NB4 (cell line): ENCODE measurements around the gene TLL2.

Source experiments
- DNase-seq: peaks from one replicate; pipeline ENCODE4 v3.0.0; 2010; ENCODE audit warnings: low read depth
- H3K4me3 ChIP-seq: one replicate; pipeline ENCODE4 v1.5.1; 2011; ENCODE audit warnings: mild to moderate bottlenecking, low read depth, low read length, moderate library complexity
- MYC ChIP-seq: IDR thresholded peaks from 2 replicates; pipeline ENCODE4 v1.6.1; 2011; ENCODE audit warnings: low read depth, low read length
- POLR2A ChIP-seq: IDR thresholded peaks from 2 replicates; pipeline ENCODE4 v1.6.1; 2011; ENCODE audit warnings: mild to moderate bottlenecking; ENCODE audit not compliant: insufficient read length; ENCODE audit errors: extremely low read depth
- TF ChIP-seq, protein P1 (sequence below): IDR thresholded peaks from 2 replicates; pipeline ENCODE4 v1.6.1; 2011; ENCODE audit warnings: low read depth, low read length
- TF ChIP-seq, protein P2 (sequence below): IDR thresholded peaks from one replicate; pipeline ENCODE4 v1.5.1; 2012; ENCODE audit warnings: low read depth, low read length

TLL2 gene

DNA sequence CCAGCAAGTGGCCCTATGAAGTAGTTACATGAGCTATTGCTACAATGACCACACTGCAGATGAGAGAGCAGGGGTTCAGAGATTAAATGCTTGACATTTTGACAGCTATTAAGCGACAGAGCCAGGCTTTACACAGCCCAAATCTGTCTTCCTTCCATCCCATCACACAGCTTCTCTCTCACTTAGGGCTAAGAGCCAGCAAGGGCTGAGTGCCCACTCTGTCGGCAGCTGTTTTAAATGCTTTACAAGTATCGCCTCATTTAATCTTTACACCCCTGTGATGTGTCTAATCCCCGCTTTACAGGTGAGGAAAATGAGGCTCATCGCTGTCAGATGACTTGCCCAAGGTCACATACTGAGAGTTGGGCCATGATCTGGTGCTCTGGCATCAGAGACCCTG, 139.7 kb downstream of the TLL2 start:
- TF ChIP-seq MYC (no peak), POLR2A (no peak)
- TF ChIP-seq, protein P1, sequence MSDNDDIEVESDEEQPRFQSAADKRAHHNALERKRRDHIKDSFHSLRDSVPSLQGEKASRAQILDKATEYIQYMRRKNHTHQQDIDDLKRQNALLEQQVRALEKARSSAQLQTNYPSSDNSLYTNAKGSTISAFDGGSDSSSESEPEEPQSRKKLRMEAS = no peak
- TF ChIP-seq, protein P2, sequence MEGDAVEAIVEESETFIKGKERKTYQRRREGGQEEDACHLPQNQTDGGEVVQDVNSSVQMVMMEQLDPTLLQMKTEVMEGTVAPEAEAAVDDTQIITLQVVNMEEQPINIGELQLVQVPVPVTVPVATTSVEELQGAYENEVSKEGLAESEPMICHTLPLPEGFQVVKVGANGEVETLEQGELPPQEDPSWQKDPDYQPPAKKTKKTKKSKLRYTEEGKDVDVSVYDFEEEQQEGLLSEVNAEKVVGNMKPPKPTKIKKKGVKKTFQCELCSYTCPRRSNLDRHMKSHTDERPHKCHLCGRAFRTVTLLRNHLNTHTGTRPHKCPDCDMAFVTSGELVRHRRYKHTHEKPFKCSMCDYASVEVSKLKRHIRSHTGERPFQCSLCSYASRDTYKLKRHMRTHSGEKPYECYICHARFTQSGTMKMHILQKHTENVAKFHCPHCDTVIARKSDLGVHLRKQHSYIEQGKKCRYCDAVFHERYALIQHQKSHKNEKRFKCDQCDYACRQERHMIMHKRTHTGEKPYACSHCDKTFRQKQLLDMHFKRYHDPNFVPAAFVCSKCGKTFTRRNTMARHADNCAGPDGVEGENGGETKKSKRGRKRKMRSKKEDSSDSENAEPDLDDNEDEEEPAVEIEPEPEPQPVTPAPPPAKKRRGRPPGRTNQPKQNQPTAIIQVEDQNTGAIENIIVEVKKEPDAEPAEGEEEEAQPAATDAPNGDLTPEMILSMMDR = no peak
- DNase-seq = no peak
- no peak overlapping the region for H3K4me3 ChIP-seq

DNA sequence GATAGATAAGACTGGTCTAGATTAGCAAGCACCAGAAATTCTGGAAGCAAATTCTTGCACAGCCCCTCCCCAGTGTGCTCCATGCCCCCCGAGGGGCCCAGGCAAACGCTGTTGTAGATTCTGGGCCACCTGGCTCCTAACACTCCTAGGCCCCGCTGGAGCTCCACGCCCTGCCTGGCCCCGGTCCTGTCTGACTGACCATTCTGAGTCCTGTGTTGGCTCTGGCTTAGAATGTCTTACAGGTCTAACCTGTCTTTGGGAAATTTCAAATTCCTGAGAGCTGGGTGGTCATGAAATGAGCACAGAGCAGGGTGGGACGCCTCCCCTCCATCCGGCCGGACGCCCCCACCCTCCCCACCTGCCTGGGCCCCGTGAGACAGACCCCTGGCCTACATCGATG, 142.4 kb downstream of the TLL2 start:
- H3K4me3 ChIP-seq = no peak overlapping the region
- TF ChIP-seq MYC = no peak
- TF ChIP-seq POLR2A = no peak
- TF ChIP-seq, protein P1 = no peak
- TF ChIP-seq, protein P2 = no peak
- no peak for DNase-seq

DNA sequence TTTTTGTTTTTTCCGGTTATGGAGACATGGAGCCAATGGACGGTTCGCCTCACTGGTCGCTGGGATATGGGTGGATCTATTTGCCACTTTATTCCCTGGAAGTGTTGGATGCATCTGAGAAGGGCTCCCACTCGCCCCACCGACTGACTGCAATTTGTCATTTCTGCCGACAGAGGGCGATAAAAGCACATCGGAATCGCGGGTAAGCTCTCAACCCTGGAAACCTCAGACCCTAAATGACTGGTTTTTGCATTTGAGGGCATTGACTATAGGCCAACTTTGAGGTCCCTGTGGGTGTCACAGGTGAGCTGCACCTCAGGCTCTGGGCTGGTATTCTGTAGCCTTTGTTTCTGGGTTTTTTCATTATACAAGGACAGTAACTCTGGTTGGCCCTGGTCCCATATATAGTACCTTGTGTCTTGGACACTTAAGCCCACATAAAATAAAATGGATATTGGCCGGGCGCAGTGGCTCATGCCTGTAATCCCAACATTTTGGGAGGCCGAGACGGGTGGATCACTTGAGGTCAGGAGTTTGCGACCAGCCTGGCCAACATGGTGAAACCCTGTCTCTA, 143.1 kb downstream of the TLL2 start:
- TF ChIP-seq, protein P2 = peak; percentile 92
- no peak for TF ChIP-seq POLR2A
- DNase-seq = peak; percentile 69
- no peak overlapping the region for H3K4me3 ChIP-seq

DNA sequence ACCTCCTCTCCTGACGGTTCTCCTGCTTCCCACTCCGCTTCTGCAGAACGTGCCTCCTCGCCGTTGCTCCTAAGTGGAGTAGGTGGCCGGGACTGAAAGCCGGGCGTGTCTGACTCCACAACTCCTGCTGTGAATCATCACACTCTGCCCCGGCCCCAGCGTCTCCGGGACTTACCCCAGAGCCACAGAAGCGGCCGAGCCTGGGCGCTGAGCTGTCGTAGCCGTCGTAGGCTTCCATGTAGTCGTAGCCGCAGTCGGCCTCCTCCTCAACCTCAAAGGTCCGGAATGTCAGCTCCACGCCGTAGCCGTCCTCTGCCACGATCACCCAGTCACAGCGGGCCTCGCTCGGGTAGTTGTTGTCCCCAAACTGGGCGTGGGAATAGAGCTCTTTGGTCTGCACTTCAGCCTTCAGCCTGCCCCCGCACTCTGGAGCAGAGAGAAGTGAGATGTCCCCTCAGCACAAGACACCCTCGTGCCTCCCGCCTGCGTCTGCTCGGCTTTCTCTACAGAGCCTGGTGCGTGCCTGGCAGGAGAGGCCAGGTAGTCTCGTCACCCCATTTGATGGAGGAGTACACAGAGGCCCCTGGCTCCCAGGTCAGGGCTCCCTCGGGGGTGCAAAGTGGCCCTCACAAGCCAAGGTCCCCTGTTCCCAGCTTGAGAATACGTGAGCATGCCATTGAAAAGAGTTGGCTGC, 143.7 kb downstream of the TLL2 start:
- TF ChIP-seq POLR2A (no peak), MYC (no peak)
- TF ChIP-seq, protein P2 = no peak
- TF ChIP-seq, protein P1 = no peak
- DNase-seq = no peak
- H3K4me3 ChIP-seq = no peak overlapping the region

DNA sequence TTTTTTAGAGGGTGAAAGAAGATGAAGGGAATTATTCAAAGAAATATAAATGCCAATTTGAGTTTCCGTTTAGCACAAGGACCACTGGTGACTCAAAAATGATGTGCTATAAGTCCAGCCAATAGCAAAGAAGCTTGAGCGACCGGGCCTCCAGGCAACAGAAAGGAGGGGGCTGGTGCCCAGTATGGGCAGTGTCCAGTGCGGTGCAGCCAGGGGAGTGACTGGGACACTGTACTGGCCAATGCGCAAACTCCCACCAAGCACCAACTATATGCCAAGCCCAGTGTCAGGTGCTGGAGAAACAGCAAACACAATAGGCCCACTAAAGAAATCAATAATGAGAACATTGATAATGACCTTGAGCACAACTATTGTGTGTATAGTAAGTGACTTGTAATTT, 144.8 kb downstream of the TLL2 start:
- TF ChIP-seq POLR2A (no peak), MYC (no peak)
- TF ChIP-seq, protein P2 = no peak
- TF ChIP-seq, protein P1 = no peak

More for the DNA sequence above, 144.8 kb downstream of the TLL2 start:
- DNase-seq = no peak
- H3K4me3 ChIP-seq = no peak overlapping the region
